HL-60 (cell line): ENCODE measurements around the gene DISP2.

Experiments
- DNase-seq, 2 experiments: peaks; one replicate each; pipeline ENCODE4 v3.0.0-alpha.2; 2010 to 2020; ENCODE audit warnings: low read depth in 1 of 2, low spot score in 1 of 2
- H3K27ac ChIP-seq: fragments of 250-450 bp; sonication (Bioruptor Pico); replicated peaks from 2 replicates; pipeline ENCODE4 v1.5.1; 2020; ENCODE audit warnings: mild to moderate bottlenecking, moderate library complexity
- H3K27me3 ChIP-seq: fragments of 250-450 bp; sonication (Bioruptor Pico); 2 replicates; pipeline ENCODE4 v1.5.1; 2021; ENCODE audit warnings: mild to moderate bottlenecking, moderate library complexity; ENCODE audit not compliant: insufficient read depth, poor library complexity, severe bottlenecking
- H3K4me3 ChIP-seq: replicated peaks from 2 replicates; pipeline ENCODE4 v1.5.1; 2011; ENCODE audit warnings: mild to moderate bottlenecking, control low read depth, low read length; ENCODE audit not compliant: insufficient read depth
- GABPA ChIP-seq: IDR thresholded peaks from 2 replicates; pipeline ENCODE4 v1.6.1; 2012; ENCODE audit warnings: low read depth
- POLR2AphosphoS5 ChIP-seq: IDR thresholded peaks from 2 replicates; pipeline ENCODE4 v1.6.1; 2012; ENCODE audit warnings: low read depth
- REST ChIP-seq: IDR thresholded peaks from 2 replicates; pipeline ENCODE4 v1.6.1; 2012; ENCODE audit warnings: low read depth; ENCODE audit not compliant: insufficient replicate concordance
- SPI1 ChIP-seq: IDR thresholded peaks from 2 replicates; pipeline ENCODE4 v1.6.1; 2012; ENCODE audit warnings: low read depth, mild to moderate bottlenecking, borderline replicate concordance
- TF ChIP-seq, protein P1 (sequence below): IDR thresholded peaks from one replicate; pipeline ENCODE4 v1.5.1; 2011; ENCODE audit warnings: low read length, control low read depth, inconsistent platforms; ENCODE audit not compliant: insufficient read depth

DISP2 gene

DNA sequence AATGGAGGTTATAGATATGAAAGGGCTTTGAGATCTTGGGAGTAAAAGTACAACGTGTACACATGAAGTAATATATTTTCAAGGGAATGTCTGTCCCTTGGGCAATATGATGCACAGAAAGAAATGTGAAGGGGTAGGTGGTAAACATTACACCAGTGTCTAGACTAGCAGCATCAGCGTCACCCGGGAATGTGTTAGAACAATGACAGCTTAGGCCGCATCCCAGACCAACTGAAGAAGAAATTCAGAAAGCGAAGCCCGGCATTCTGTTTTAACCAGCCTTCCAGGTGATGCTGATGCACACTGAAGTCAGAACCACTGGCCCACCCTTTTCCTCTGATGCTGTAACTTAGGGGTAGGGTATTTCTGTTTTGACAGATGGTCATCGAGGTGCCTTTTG lies 28.2 kb upstream of the DISP2 start:
- H3K4me3 ChIP-seq: no peak overlapping the region
- no peak for DNase-seq
- TF ChIP-seq REST (no peak), GABPA (no peak), POLR2AphosphoS5 (no peak)
- TF ChIP-seq, protein P1, sequence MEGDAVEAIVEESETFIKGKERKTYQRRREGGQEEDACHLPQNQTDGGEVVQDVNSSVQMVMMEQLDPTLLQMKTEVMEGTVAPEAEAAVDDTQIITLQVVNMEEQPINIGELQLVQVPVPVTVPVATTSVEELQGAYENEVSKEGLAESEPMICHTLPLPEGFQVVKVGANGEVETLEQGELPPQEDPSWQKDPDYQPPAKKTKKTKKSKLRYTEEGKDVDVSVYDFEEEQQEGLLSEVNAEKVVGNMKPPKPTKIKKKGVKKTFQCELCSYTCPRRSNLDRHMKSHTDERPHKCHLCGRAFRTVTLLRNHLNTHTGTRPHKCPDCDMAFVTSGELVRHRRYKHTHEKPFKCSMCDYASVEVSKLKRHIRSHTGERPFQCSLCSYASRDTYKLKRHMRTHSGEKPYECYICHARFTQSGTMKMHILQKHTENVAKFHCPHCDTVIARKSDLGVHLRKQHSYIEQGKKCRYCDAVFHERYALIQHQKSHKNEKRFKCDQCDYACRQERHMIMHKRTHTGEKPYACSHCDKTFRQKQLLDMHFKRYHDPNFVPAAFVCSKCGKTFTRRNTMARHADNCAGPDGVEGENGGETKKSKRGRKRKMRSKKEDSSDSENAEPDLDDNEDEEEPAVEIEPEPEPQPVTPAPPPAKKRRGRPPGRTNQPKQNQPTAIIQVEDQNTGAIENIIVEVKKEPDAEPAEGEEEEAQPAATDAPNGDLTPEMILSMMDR: no peak
- H3K27me3 ChIP-seq: no peaks in the 10 kb centered on the region
- peak overlapping the region; percentile 33 for H3K27ac ChIP-seq

GRCh38 chr15:40330368-40330836 lies 27.6 kb upstream of the DISP2 start:
- Histone ChIP-seq H3K27me3 (no peaks in the 10 kb centered on the region), H3K4me3 (no peak overlapping the region), H3K27ac (peak overlapping the region; percentile 33)
- DNase-seq: peak; percentile 45 to 64
- TF ChIP-seq POLR2AphosphoS5 (no peak), REST (no peak), SPI1 (no peak), GABPA (no peak)
- TF ChIP-seq, protein P1: no peak

GRCh38 chr15:40331026-40331425 lies 27.0 kb upstream of the DISP2 start:
- TF ChIP-seq GABPA: no peak
- TF ChIP-seq POLR2AphosphoS5: no peak
- no peak for TF ChIP-seq REST
- no peak for TF ChIP-seq SPI1
- TF ChIP-seq, protein P1: no peak
- no peak for DNase-seq
- Histone ChIP-seq H3K4me3 (no peak overlapping the region), H3K27ac (no peak overlapping the region), H3K27me3 (no peaks in the 10 kb centered on the region)
